ENCODE data around the gene TMEM212. TPM values are rescaled to one million over a fixed set of nuclear protein-coding genes. Genes with fewer than 3 reads are reported as not detected.

The TMEM212 gene
- polyA plus RNA-seq, 1 donor (not counting 4 experiments of a cell fraction or from before 2014, with no cell fraction given) = not detected

DNA sequence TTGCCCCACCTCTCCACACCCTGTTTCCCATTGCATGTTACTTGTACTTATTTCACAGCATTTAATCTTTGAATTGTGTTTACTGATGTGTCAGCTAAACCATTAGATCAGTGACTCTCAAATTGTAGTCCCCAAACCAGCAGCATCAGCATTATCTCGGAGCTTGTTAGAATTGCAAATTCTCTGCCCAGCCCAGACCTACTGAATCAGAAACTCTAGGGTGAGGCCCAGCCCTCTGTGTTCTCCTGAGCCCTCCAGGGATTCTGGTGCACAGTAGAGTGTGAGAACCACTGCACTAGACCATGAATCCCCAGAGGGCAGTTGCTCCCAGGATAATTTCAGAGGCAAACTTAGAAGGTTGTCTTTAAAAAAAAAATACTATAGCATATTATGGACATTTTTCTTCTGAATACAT lies 45.9 kb upstream of the TMEM212 start:
- no peaks in the 10 kb centered on the region for H3K27me3 ChIP-seq (ENCODE audit: control insufficient read depth, extremely low read depth, insufficient read depth, low read length)
- H4K20me1 ChIP-seq (ENCODE audit: control insufficient read depth, extremely low read depth, insufficient read depth, low read length) = no peaks in the 10 kb centered on the region
- H3K79me2 ChIP-seq (ENCODE audit: control insufficient read depth, insufficient read depth, low read length) = peaks cover 4% of the 10 kb centered on the region
- peak overlapping the region; percentile 31 for H2AFZ ChIP-seq (ENCODE audit: control insufficient read depth, low read length)
- no peaks in the 10 kb centered on the region for H3K36me3 ChIP-seq (ENCODE audit: control insufficient read depth in 2 of 2, extremely low read depth in 1 of 2, insufficient read depth in 2 of 2, low read length in 2 of 2)
- H3K4me1 ChIP-seq (ENCODE audit: control insufficient read depth, extremely low read depth, insufficient read depth, low read length) = peaks cover 33% of the 10 kb centered on the region
- H3K9me1 ChIP-seq (ENCODE audit: control insufficient read depth, extremely low read depth, insufficient read depth, low read length) = no peaks in the 10 kb centered on the region
- DNase-seq (ENCODE audit: low read depth, low spot score) (no peak), FAIRE-seq (peak; percentile 41)
- H3K4me3 ChIP-seq (ENCODE audit: control insufficient read depth in 2 of 3, extremely low read depth in 1 of 3, insufficient read depth in 2 of 3, low read depth in 1 of 3, low read length in 3 of 3) = no peak overlapping the region
- H3K9me3 ChIP-seq (ENCODE audit: control insufficient read depth, low read depth, low read length) = no peaks in the 10 kb centered on the region
- dilution Hi-C loops (cut with MboI; ENCODE audit: extremely low pct_ligation_motif_present, low sequenced_read_pairs) = no loop called here
- no peak overlapping the region for H3K27ac ChIP-seq (ENCODE audit: control insufficient read depth, insufficient read depth, low read length)
- TF ChIP-seq, protein P1, sequence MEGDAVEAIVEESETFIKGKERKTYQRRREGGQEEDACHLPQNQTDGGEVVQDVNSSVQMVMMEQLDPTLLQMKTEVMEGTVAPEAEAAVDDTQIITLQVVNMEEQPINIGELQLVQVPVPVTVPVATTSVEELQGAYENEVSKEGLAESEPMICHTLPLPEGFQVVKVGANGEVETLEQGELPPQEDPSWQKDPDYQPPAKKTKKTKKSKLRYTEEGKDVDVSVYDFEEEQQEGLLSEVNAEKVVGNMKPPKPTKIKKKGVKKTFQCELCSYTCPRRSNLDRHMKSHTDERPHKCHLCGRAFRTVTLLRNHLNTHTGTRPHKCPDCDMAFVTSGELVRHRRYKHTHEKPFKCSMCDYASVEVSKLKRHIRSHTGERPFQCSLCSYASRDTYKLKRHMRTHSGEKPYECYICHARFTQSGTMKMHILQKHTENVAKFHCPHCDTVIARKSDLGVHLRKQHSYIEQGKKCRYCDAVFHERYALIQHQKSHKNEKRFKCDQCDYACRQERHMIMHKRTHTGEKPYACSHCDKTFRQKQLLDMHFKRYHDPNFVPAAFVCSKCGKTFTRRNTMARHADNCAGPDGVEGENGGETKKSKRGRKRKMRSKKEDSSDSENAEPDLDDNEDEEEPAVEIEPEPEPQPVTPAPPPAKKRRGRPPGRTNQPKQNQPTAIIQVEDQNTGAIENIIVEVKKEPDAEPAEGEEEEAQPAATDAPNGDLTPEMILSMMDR (optimal IDR thresholded peaks at IDR 0.05 in 1 of 3, IDR thresholded peaks at IDR 0.05 in 1 of 3, conservative IDR thresholded peaks at IDR 0.05 in 1 of 3; ENCODE audit: extremely low read depth in 1 of 3, insufficient read depth in 2 of 3, low read length in 3 of 3) = no peak
- no peak for TF ChIP-seq EZH2 (IDR thresholded peaks at IDR 0.05; ENCODE audit: low read length)
- H3K4me2 ChIP-seq (ENCODE audit: control insufficient read depth, extremely low read depth, insufficient read depth, low read depth, low read length) = no peak overlapping the region
- no peak overlapping the region for H3K9ac ChIP-seq (ENCODE audit: control insufficient read depth, extremely low read depth, insufficient read depth, low read length)

DNA sequence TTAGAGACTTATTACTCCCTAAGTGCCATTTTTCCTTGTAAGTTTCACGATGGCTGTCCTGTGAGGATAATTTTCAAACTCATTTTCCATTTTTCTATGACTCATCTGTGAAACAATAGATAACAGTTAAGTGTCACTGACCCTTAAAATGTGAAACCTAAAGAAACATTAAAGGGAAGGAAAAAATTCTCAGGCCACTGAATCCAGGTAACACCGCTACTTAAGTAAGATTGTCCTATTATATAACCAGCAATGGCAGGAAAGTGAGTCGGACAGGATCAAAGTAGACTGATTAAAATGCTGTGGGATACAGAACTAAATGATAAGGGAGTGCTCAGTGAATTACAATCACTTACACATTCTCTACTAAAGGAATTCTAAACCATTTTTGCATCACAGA lies 45.3 kb upstream of the TMEM212 start:
- Histone ChIP-seq H3K4me1 (ENCODE audit: control insufficient read depth, extremely low read depth, insufficient read depth, low read length) (peaks cover 33% of the 10 kb centered on the region), H3K9ac (ENCODE audit: control insufficient read depth, extremely low read depth, insufficient read depth, low read length) (no peak overlapping the region), H3K4me3 (ENCODE audit: control insufficient read depth in 2 of 3, extremely low read depth in 1 of 3, insufficient read depth in 2 of 3, low read depth in 1 of 3, low read length in 3 of 3) (no peak overlapping the region), H3K4me2 (ENCODE audit: control insufficient read depth, extremely low read depth, insufficient read depth, low read depth, low read length) (no peak overlapping the region), H4K20me1 (ENCODE audit: control insufficient read depth, extremely low read depth, insufficient read depth, low read length) (no peaks in the 10 kb centered on the region), H3K27ac (ENCODE audit: control insufficient read depth, insufficient read depth, low read length) (no peak overlapping the region), H3K79me2 (ENCODE audit: control insufficient read depth, insufficient read depth, low read length) (peaks cover 4% of the 10 kb centered on the region), H3K27me3 (ENCODE audit: control insufficient read depth, extremely low read depth, insufficient read depth, low read length) (no peaks in the 10 kb centered on the region), H3K9me3 (ENCODE audit: control insufficient read depth, low read depth, low read length) (no peaks in the 10 kb centered on the region), H3K9me1 (ENCODE audit: control insufficient read depth, extremely low read depth, insufficient read depth, low read length) (no peaks in the 10 kb centered on the region), H2AFZ (ENCODE audit: control insufficient read depth, low read length) (no peak overlapping the region), H3K36me3 (ENCODE audit: control insufficient read depth in 2 of 2, extremely low read depth in 1 of 2, insufficient read depth in 2 of 2, low read length in 2 of 2) (no peaks in the 10 kb centered on the region)
- dilution Hi-C loops (cut with MboI; ENCODE audit: extremely low pct_ligation_motif_present, low sequenced_read_pairs) = no loop called here
- TF ChIP-seq, protein P1 (optimal IDR thresholded peaks at IDR 0.05 in 1 of 3, IDR thresholded peaks at IDR 0.05 in 1 of 3, conservative IDR thresholded peaks at IDR 0.05 in 1 of 3; ENCODE audit: extremely low read depth in 1 of 3, insufficient read depth in 2 of 3, low read length in 3 of 3) = no peak
- TF ChIP-seq EZH2 (IDR thresholded peaks at IDR 0.05; ENCODE audit: low read length) = no peak
- FAIRE-seq (no peak), DNase-seq (ENCODE audit: low read depth, low spot score) (no peak)
